Neuronal stem cell (in vitro differentiated cells): ENCODE results near the gene SORCS1.

Experiments used
- DNase-seq: peaks from one replicate; pipeline ENCODE4 v3.0.0-alpha.2; 2013; ENCODE audit warnings: low spot score
- H2AFZ ChIP-seq: one replicate; pipeline ENCODE4 v1.6.1; 2013; ENCODE audit warnings: mild to moderate bottlenecking, low read length, inconsistent platforms
- H2AK5ac ChIP-seq: 2 replicates; pipeline ENCODE4 v1.6.1; 2013; ENCODE audit warnings: low read depth, mild to moderate bottlenecking, inconsistent platforms, low read length, moderate library complexity, mixed read lengths
- H2BK120ac ChIP-seq: 2 replicates; pipeline ENCODE4 v1.6.1; 2013; ENCODE audit warnings: low read depth, mild to moderate bottlenecking, inconsistent platforms, low read length, moderate library complexity, mixed read lengths
- H2BK12ac ChIP-seq: one replicate; pipeline ENCODE4 v1.6.1; 2013; ENCODE audit warnings: low read length, inconsistent platforms
- H2BK15ac ChIP-seq: 2 replicates; pipeline ENCODE4 v1.6.1; 2013; ENCODE audit warnings: mild to moderate bottlenecking, low read length, inconsistent platforms, mixed read lengths
- H2BK5ac ChIP-seq: one replicate; pipeline ENCODE4 v1.6.1; 2013; ENCODE audit warnings: inconsistent platforms, mild to moderate bottlenecking, low read length, moderate library complexity
- H3K14ac ChIP-seq: one replicate; pipeline ENCODE4 v1.6.1; 2013; ENCODE audit warnings: low read length, inconsistent platforms
- H3K18ac ChIP-seq: 2 replicates; pipeline ENCODE4 v1.6.1; 2013; ENCODE audit warnings: low read length, inconsistent platforms
- H3K23ac ChIP-seq: 2 replicates; pipeline ENCODE4 v1.6.1; 2013; ENCODE audit warnings: low read depth, mild to moderate bottlenecking, mixed read lengths, low read length, inconsistent platforms; ENCODE audit not compliant: poor library complexity
- H3K27ac ChIP-seq: replicated peaks from 3 replicates; pipeline ENCODE4 v1.5.1; 2013; ENCODE audit warnings: low read length, inconsistent platforms
- H3K27me3 ChIP-seq, 3 experiments: 2 replicates each; pipeline ENCODE4 v1.6.1; 2013; ENCODE audit warnings: low read length in 3 of 3, mild to moderate bottlenecking in 2 of 3, inconsistent platforms in 1 of 3, low read depth in 1 of 3, mixed read lengths in 1 of 3, moderate library complexity in 1 of 3; ENCODE audit not compliant: control insufficient read depth in 3 of 3, insufficient read depth in 3 of 3
- H3K36me3 ChIP-seq, 2 donors: replicated peaks in 1 of 2; 2 replicates each; pipeline ENCODE4 v1.6.1; 2013; ENCODE audit warnings: low read length in 2 of 2; ENCODE audit not compliant: control insufficient read depth in 2 of 2, insufficient read depth in 2 of 2
- H3K4ac ChIP-seq: 2 replicates; pipeline ENCODE4 v1.6.1; 2013; ENCODE audit warnings: inconsistent platforms, mild to moderate bottlenecking, low read length, moderate library complexity
- H3K4me1 ChIP-seq, 2 donors: 1 replicate in 1 of 2; 2 replicates in 1 of 2; pipeline ENCODE4 v1.6.1; 2013; ENCODE audit warnings: low read length in 2 of 2, low read depth in 1 of 2; ENCODE audit not compliant: control insufficient read depth in 2 of 2, insufficient read depth in 1 of 2
- H3K4me2 ChIP-seq: one replicate; pipeline ENCODE4 v1.6.1; 2013; ENCODE audit warnings: mild to moderate bottlenecking, low read length, inconsistent platforms; ENCODE audit not compliant: insufficient read depth, poor library complexity, severe bottlenecking
- H3K4me3 ChIP-seq, 2 donors: 2 replicates each; pipeline ENCODE4 v1.5.1; 2013; ENCODE audit warnings: low read length in 2 of 2, mild to moderate bottlenecking in 2 of 2, inconsistent platforms in 1 of 2, moderate library complexity in 1 of 2
- H3K79me1 ChIP-seq: one replicate; pipeline ENCODE4 v1.6.1; 2013; ENCODE audit warnings: low read depth, mild to moderate bottlenecking, inconsistent platforms, low read length, moderate library complexity
- H3K9ac ChIP-seq: one replicate; pipeline ENCODE4 v1.6.1; 2013; ENCODE audit warnings: mild to moderate bottlenecking, low read depth, low read length, inconsistent platforms; ENCODE audit not compliant: poor library complexity
- H3K9me3 ChIP-seq, 2 donors: replicated peaks in 1 of 2; 2 replicates each; pipeline versions ENCODE3 to v1.6.1; 2013; ENCODE audit warnings: low read length in 2 of 2, mild to moderate bottlenecking in 2 of 2, inconsistent platforms in 1 of 2, low read depth in 1 of 2, mixed read lengths in 1 of 2, moderate library complexity in 1 of 2; ENCODE audit not compliant: control insufficient read depth in 2 of 2, insufficient read depth in 1 of 2
- H4K8ac ChIP-seq: one replicate; pipeline ENCODE4 v1.6.1; 2013; ENCODE audit warnings: low read depth, mild to moderate bottlenecking, inconsistent platforms, low read length, moderate library complexity
- H4K91ac ChIP-seq: one replicate; pipeline ENCODE4 v1.6.1; 2013; ENCODE audit warnings: low read length, low read depth, mild to moderate bottlenecking, inconsistent platforms; ENCODE audit not compliant: poor library complexity
- WGBS, 2 donors: extraction: QIAGEN DNeasy Blood & Tissue Kit; methylation state at CpG; one replicate each; pipeline ENCODE4 v1.1.7; 2013; ENCODE audit warnings: missing lambda C conversion rate in 2 of 2, mixed read lengths in 1 of 2; ENCODE audit not compliant: insufficient read length in 2 of 2, insufficient replicate concordance in 1 of 2; ENCODE audit errors: extremely low coverage in 2 of 2; 5-methylcytosine and 5-hydroxymethylcytosine counted together

SORCS1 gene

GRCh38 chr10:106866244-106866845, 298.2 kb downstream of the SORCS1 start:
- H3K4ac ChIP-seq: no peak overlapping the region
- no peak for DNase-seq
- H2AK5ac ChIP-seq: no peak overlapping the region
- H3K27ac ChIP-seq: no peak overlapping the region
- H3K4me1 ChIP-seq: no peaks in the 10 kb centered on the region
- no peak overlapping the region for H3K4me3 ChIP-seq
- no peaks in the 10 kb centered on the region for H3K79me1 ChIP-seq
- H2BK15ac ChIP-seq: no peak overlapping the region
- no peak overlapping the region for H2BK12ac ChIP-seq
- no peak overlapping the region for H4K91ac ChIP-seq
- no peak overlapping the region for H3K14ac ChIP-seq
- H3K4me2 ChIP-seq: no peak overlapping the region
- WGBS, 2 donors: no CpG with 5 or more reads among the region's 7 CpGs
- H2AFZ ChIP-seq: no peak overlapping the region
- no peak overlapping the region for H3K23ac ChIP-seq
- no peaks in the 10 kb centered on the region for H3K36me3 ChIP-seq
- H2BK5ac ChIP-seq: no peak overlapping the region
- no peak overlapping the region for H2BK120ac ChIP-seq
- no peak overlapping the region for H4K8ac ChIP-seq
- no peak overlapping the region for H3K9ac ChIP-seq
- H3K9me3 ChIP-seq: no peaks in the 10 kb centered on the region
- no peaks in the 10 kb centered on the region for H3K27me3 ChIP-seq
- H3K18ac ChIP-seq: peak overlapping the region; percentile 27

DNA sequence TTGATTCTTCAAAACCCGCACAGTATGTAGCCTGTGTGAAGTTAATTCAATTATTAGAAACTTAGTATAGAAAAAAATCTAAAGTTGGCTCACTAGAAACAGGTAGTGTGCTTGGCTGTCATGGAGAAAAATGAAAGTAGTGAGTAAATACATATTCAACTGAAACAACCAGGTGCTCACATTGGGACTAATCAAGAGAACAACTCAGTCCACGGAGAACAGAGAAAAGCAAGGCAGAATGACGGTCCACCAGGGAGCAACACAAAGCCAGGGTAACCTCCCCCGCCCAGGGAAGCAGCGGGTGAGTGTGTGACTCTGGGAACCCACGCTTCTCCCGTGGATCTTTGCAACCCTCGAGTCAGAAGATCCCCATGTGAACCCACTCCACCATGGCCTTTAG, 300.5 kb downstream of the SORCS1 start:
- Histone ChIP-seq H2AK5ac (no peak overlapping the region), H2BK12ac (no peak overlapping the region), H3K14ac (no peak overlapping the region), H3K27ac (no peak overlapping the region), H3K27me3 (no peaks in the 10 kb centered on the region), H3K9me3 (no peaks in the 10 kb centered on the region), H3K9ac (no peak overlapping the region), H3K4ac (no peak overlapping the region), H3K4me3 (no peak overlapping the region), H4K8ac (no peak overlapping the region), H3K23ac (no peak overlapping the region), H3K36me3 (no peaks in the 10 kb centered on the region), H3K79me1 (no peaks in the 10 kb centered on the region), H2AFZ (no peak overlapping the region), H2BK5ac (no peak overlapping the region), H2BK120ac (no peak overlapping the region), H3K4me1 (no peaks in the 10 kb centered on the region), H2BK15ac (no peak overlapping the region), H3K4me2 (no peak overlapping the region), H4K91ac (no peak overlapping the region), H3K18ac (peak overlapping the region; percentile 80)
- no CpG with 5 or more reads among the region's 8 CpGs for WGBS, 2 donors
- no peak for DNase-seq

DNA sequence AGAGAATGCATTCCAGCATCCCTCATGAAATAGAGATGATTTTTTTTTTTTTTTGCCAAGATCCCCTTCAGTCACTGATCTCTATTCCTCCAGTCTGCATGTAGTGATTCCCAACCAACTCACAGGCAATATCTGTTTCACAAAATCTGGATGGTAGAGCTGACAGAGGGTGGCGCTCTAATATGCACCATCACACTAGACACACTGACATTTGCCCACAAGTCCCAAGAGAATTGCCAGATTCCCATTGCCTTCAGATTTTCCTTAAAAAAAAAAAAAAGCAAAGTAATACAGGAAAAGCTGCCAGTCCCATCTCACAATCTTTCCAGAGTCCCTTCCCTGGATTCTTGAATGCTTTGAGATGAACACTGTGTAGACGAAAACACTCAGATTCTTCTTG, 301.0 kb downstream of the SORCS1 start:
- no peaks in the 10 kb centered on the region for H3K9me3 ChIP-seq
- H3K9ac ChIP-seq: no peak overlapping the region
- no peak overlapping the region for H3K4me2 ChIP-seq
- no peaks in the 10 kb centered on the region for H3K4me1 ChIP-seq
- no peak overlapping the region for H3K23ac ChIP-seq
- peak; percentile 1 for DNase-seq
- no peak overlapping the region for H2BK15ac ChIP-seq
- H3K79me1 ChIP-seq: no peaks in the 10 kb centered on the region
- no peak overlapping the region for H2BK12ac ChIP-seq
- H4K8ac ChIP-seq: no peak overlapping the region
- no peak overlapping the region for H2BK5ac ChIP-seq
- H3K4ac ChIP-seq: no peak overlapping the region
- no peak overlapping the region for H3K4me3 ChIP-seq
- no peak overlapping the region for H3K18ac ChIP-seq
- H3K27ac ChIP-seq: no peak overlapping the region
- no CpG with 5 or more reads among the region's 2 CpGs for WGBS, 2 donors
- no peak overlapping the region for H2BK120ac ChIP-seq
- H2AK5ac ChIP-seq: no peak overlapping the region
- no peak overlapping the region for H3K14ac ChIP-seq
- no peaks in the 10 kb centered on the region for H3K36me3 ChIP-seq
- no peak overlapping the region for H2AFZ ChIP-seq
- no peaks in the 10 kb centered on the region for H3K27me3 ChIP-seq
- H4K91ac ChIP-seq: no peak overlapping the region

- no peak overlapping the region for H3K4ac ChIP-seq
- no peak overlapping the region for H3K4me3 ChIP-seq
- H2BK12ac ChIP-seq: no peak overlapping the region
- H3K14ac ChIP-seq: no peak overlapping the region
- H3K27me3 ChIP-seq: no peaks in the 10 kb centered on the region
- H2BK5ac ChIP-seq: no peak overlapping the region
- H3K18ac ChIP-seq: no peak overlapping the region
- no peaks in the 10 kb centered on the region for H3K4me1 ChIP-seq
- no peak overlapping the region for H2AK5ac ChIP-seq
- no peak overlapping the region for H2AFZ ChIP-seq
- H3K4me2 ChIP-seq: no peak overlapping the region
- H3K27ac ChIP-seq: no peak overlapping the region
- H3K9ac ChIP-seq: no peak overlapping the region
- no peak overlapping the region for H4K8ac ChIP-seq
- H4K91ac ChIP-seq: no peak overlapping the region
- H3K23ac ChIP-seq: no peak overlapping the region
- H2BK120ac ChIP-seq: no peak overlapping the region
- H2BK15ac ChIP-seq: no peak overlapping the region
- no CpG with 5 or more reads among the region's 4 CpGs for WGBS, 2 donors
- no peaks in the 10 kb centered on the region for H3K9me3 ChIP-seq
- H3K79me1 ChIP-seq: no peaks in the 10 kb centered on the region
- H3K36me3 ChIP-seq: no peaks in the 10 kb centered on the region
- no peak for DNase-seq
Observed at GRCh38 chr10:106859892-106860652, 304.4 kb downstream of the SORCS1 start.
